Measurements from ENCODE around the gene PPL.
"Not testable (repeated sequence)": the region's sequence is repeated elsewhere in the genome, so short reads cannot be mapped to it uniquely, and the experiment has no call there.

PPL gene

GRCh38 chr16:4979164-4979563 lies 42.2 kb upstream of the PPL start:
- no peak overlapping the region for H3K27ac ChIP-seq
- TF ChIP-seq, protein P1, sequence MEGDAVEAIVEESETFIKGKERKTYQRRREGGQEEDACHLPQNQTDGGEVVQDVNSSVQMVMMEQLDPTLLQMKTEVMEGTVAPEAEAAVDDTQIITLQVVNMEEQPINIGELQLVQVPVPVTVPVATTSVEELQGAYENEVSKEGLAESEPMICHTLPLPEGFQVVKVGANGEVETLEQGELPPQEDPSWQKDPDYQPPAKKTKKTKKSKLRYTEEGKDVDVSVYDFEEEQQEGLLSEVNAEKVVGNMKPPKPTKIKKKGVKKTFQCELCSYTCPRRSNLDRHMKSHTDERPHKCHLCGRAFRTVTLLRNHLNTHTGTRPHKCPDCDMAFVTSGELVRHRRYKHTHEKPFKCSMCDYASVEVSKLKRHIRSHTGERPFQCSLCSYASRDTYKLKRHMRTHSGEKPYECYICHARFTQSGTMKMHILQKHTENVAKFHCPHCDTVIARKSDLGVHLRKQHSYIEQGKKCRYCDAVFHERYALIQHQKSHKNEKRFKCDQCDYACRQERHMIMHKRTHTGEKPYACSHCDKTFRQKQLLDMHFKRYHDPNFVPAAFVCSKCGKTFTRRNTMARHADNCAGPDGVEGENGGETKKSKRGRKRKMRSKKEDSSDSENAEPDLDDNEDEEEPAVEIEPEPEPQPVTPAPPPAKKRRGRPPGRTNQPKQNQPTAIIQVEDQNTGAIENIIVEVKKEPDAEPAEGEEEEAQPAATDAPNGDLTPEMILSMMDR (conservative IDR thresholded peaks at IDR 0.05): no peak

- no peak overlapping the region for H3K27ac ChIP-seq
- TF ChIP-seq, protein P1 (conservative IDR thresholded peaks at IDR 0.05): no peak
These were observed 39.7 kb upstream of the PPL start for GRCh38 chr16:4976611-4977145.

- TF ChIP-seq, protein P1 (conservative IDR thresholded peaks at IDR 0.05): no peak
- H3K27ac ChIP-seq: no peak overlapping the region
These were observed 39.1 kb upstream of the PPL start for GRCh38 chr16:4976079-4976478.

- TF ChIP-seq, protein P1 (conservative IDR thresholded peaks at IDR 0.05): no peak
- no peak overlapping the region for H3K27ac ChIP-seq
These were observed 36.1 kb upstream of the PPL start for GRCh38 chr16:4972938-4973587.

DNA sequence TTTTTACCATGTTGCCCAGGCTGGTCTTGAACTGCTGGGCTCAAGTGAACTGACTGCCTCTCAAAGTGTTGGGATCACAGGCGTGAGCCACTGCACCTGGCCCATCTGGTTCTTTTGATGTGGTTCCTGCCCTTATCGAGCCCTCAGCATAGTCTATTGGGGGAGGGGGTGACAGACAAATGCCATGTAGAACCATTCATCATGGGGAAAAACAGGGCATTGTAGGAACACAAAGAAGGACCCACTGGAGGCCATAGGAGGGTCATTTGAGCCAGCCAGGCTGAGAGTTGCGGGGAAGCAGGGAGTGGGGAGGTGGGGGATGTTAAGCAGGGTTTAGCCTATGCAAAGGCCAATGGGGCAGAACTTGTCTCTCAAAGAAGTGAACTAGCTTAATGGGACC lies 33.1 kb upstream of the PPL start:
- H3K27ac ChIP-seq: no peak overlapping the region
- TF ChIP-seq, protein P1 (conservative IDR thresholded peaks at IDR 0.05): no peak

- TF ChIP-seq, protein P1 (conservative IDR thresholded peaks at IDR 0.05): no peak
- no peak overlapping the region for H3K27ac ChIP-seq
These were observed 32.0 kb upstream of the PPL start for GRCh38 chr16:4968879-4969483.

GRCh38 chr16:4968278-4968677 lies 31.3 kb upstream of the PPL start:
- not testable (repeated sequence) for H3K27ac ChIP-seq

Data from VCaP (cell line).